KMS-11 (cell line): Measurements from ENCODE around the gene ABCA4.
"Not testable (repeated sequence)": the region's sequence is repeated elsewhere in the genome, so short reads cannot be mapped to it uniquely, and the experiment has no call there.

Experiments used
- H2AFZ ChIP-seq: fragments of 200-600 bp; sonication (generic); 2 replicates; pipeline ENCODE4 v1.6.1; 2016; ENCODE audit warnings: antibody characterized with exemption, mixed run types, low read depth
- H3K27ac ChIP-seq: fragments of 200-600 bp; sonication (generic); 2 replicates; pipeline ENCODE4 v1.6.1; 2016; ENCODE audit warnings: mild to moderate bottlenecking, mixed run types
- H3K27me3 ChIP-seq: fragments of 200-600 bp; sonication (generic); 2 replicates; pipeline ENCODE4 v1.6.1; 2017; ENCODE audit warnings: mild to moderate bottlenecking, low read depth, mixed run types, moderate library complexity; ENCODE audit not compliant: insufficient read depth
- H3K36me3 ChIP-seq: fragments of 200-600 bp; sonication (generic); 2 replicates; pipeline ENCODE4 v1.6.1; 2017; ENCODE audit warnings: mild to moderate bottlenecking, mixed run types; ENCODE audit not compliant: insufficient read depth
- H3K4me1 ChIP-seq: fragments of 200-600 bp; sonication (generic); 2 replicates; pipeline ENCODE4 v1.6.1; 2016; ENCODE audit warnings: mild to moderate bottlenecking, low read depth, mixed run types; ENCODE audit not compliant: poor library complexity, severe bottlenecking
- H3K4me2 ChIP-seq: fragments of 200-600 bp; sonication (generic); 2 replicates; pipeline ENCODE4 v1.7.0; 2016; ENCODE audit warnings: mild to moderate bottlenecking, mixed run types
- H3K4me3 ChIP-seq: fragments of 200-600 bp; sonication (generic); IDR thresholded peaks from 2 replicates; pipeline ENCODE4 v1.6.1; 2017; ENCODE audit warnings: low read depth, low read length, mixed read lengths; ENCODE audit not compliant: insufficient read depth
- H3K79me2 ChIP-seq: fragments of 200-600 bp; sonication (generic); 2 replicates; pipeline ENCODE4 v1.6.1; 2016; ENCODE audit warnings: low read depth, mixed run types; ENCODE audit not compliant: insufficient read depth
- H3K9ac ChIP-seq: fragments of 200-600 bp; sonication (generic); 2 replicates; pipeline ENCODE4 v1.6.1; 2016; ENCODE audit warnings: mild to moderate bottlenecking, mixed run types
- H4K20me1 ChIP-seq: fragments of 200-600 bp; sonication (generic); 2 replicates; pipeline ENCODE4 v1.6.1; 2016; ENCODE audit warnings: mild to moderate bottlenecking, mixed run types; ENCODE audit not compliant: insufficient read depth
- CTCF ChIP-seq: fragments of 200-600 bp; sonication (generic); conservative IDR thresholded peaks from 2 replicates; pipeline ENCODE4 v1.6.1; 2017; ENCODE audit warnings: low read depth, mild to moderate bottlenecking, antibody characterized with exemption, low read length, moderate library complexity, mixed read lengths

ABCA4 gene

GRCh38 chr1:94000510-94001282 lies 120.3 kb downstream of the ABCA4 start:
- no peak for TF ChIP-seq CTCF
- H4K20me1 ChIP-seq = no peaks in the 10 kb centered on the region
- H3K36me3 ChIP-seq = no peaks in the 10 kb centered on the region
- H3K4me1 ChIP-seq = no peaks in the 10 kb centered on the region
- H2AFZ ChIP-seq = no peak overlapping the region
- H3K27me3 ChIP-seq = no peaks in the 10 kb centered on the region
- H3K4me2 ChIP-seq = no peak overlapping the region
- H3K27ac ChIP-seq = no peak overlapping the region
- no peak overlapping the region for H3K9ac ChIP-seq
- H3K4me3 ChIP-seq = no peak overlapping the region
- H3K79me2 ChIP-seq = no peaks in the 10 kb centered on the region

- H2AFZ ChIP-seq = no peak overlapping the region
- H3K27me3 ChIP-seq = no peaks in the 10 kb centered on the region
- no peaks in the 10 kb centered on the region for H4K20me1 ChIP-seq
- no peaks in the 10 kb centered on the region for H3K79me2 ChIP-seq
- no peak overlapping the region for H3K4me3 ChIP-seq
- H3K4me2 ChIP-seq = no peak overlapping the region
- no peaks in the 10 kb centered on the region for H3K4me1 ChIP-seq
- no peaks in the 10 kb centered on the region for H3K36me3 ChIP-seq
- no peak for TF ChIP-seq CTCF
- no peak overlapping the region for H3K27ac ChIP-seq
- H3K9ac ChIP-seq = no peak overlapping the region
Measured at GRCh38 chr1:93999840-94000415, 121.0 kb downstream of the ABCA4 start.

GRCh38 chr1:93998532-93998931 lies 122.4 kb downstream of the ABCA4 start:
- H3K4me3 ChIP-seq, H3K79me2 ChIP-seq, H3K9ac ChIP-seq, H4K20me1 ChIP-seq, H3K27me3 ChIP-seq, H3K4me1 ChIP-seq, H3K36me3 ChIP-seq, H3K27ac ChIP-seq, H3K4me2 ChIP-seq, H2AFZ ChIP-seq: not testable (repeated sequence)

- TF ChIP-seq CTCF = no peak
- Histone ChIP-seq H3K9ac (no peak overlapping the region), H3K79me2 (no peaks in the 10 kb centered on the region)
Measured at GRCh38 chr1:93997756-93998155, 123.2 kb downstream of the ABCA4 start.

GRCh38 chr1:93995837-93996536 lies 125.0 kb downstream of the ABCA4 start:
- Histone ChIP-seq H3K4me2 (no peak overlapping the region), H3K9ac (no peak overlapping the region), H3K4me3 (no peak overlapping the region), H3K36me3 (no peaks in the 10 kb centered on the region), H3K79me2 (no peaks in the 10 kb centered on the region), H2AFZ (no peak overlapping the region), H3K4me1 (no peaks in the 10 kb centered on the region), H3K27ac (no peak overlapping the region), H3K27me3 (no peaks in the 10 kb centered on the region), H4K20me1 (no peaks in the 10 kb centered on the region)
- no peak for TF ChIP-seq CTCF

More at GRCh38 chr1:93997756-93998155, 123.2 kb downstream of the ABCA4 start:
- H3K4me2 ChIP-seq = no peak overlapping the region
- H2AFZ ChIP-seq = no peak overlapping the region
- no peaks in the 10 kb centered on the region for H3K27me3 ChIP-seq
- no peaks in the 10 kb centered on the region for H3K36me3 ChIP-seq
- no peaks in the 10 kb centered on the region for H4K20me1 ChIP-seq
- H3K4me3 ChIP-seq = no peak overlapping the region
- H3K27ac ChIP-seq = no peak overlapping the region
- no peaks in the 10 kb centered on the region for H3K4me1 ChIP-seq
